HG03097 (cell line): ENCODE data around the gene CFAP46.
"Not testable (repeated sequence)": the region's sequence is repeated elsewhere in the genome, so short reads cannot be mapped to it uniquely, and the experiment has no call there.

ENCODE experiments used
- ATAC-seq: cut with Tn5 transposase; IDR thresholded peaks from one replicate; pipeline ENCODE4 v1.9.1; 2021; ENCODE audit not compliant: unreplicated experiment, low FRiP score

CFAP46 gene

DNA sequence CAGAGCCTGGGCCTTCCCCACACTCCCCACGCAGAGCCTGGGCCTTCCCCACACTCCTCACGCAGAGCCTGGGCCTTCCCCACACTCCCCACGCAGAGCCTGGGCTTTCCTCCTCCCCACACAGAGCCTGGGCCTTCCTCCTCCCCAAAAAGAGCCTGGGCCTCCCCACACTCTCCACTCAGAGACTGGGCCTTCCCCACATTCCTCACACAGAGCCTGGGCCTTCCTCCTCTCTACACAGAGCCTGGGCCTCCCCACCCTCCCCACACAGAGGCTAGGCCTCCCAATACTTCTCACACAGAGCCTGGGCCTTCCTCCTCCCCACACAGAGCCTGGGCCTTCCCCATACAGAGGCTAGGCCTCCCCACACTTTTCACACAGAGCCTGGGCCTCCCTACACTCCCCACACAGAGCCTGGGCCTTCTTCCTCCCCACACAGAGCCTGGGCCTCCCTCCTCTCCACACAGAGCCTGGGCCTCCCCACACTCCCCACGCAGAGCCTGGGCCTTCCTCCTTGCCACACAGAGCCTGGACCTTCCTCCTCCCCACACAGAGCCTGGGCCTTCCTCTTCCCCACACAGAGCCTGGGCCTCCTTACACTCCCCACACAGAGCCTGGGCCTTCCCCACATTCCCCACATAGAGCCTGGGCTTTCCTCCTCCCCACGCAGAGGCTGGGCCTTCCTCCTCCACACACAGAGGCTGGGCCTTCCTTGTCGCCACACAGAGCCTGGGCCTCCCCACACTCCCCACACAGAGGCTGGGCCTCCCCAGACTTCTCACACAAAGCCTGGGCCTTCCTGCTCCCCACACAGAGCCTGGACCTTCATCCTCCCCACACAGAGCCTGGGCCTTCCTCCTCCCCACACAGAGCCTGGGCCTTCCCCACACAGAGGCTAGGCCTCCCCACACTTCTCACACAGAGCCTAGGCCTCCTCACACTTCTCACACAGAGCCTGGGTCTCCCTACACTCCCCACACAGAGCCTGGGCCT lies 10.8 kb downstream of the CFAP46 start:
- ATAC-seq, result not testable (repeated sequence)

DNA sequence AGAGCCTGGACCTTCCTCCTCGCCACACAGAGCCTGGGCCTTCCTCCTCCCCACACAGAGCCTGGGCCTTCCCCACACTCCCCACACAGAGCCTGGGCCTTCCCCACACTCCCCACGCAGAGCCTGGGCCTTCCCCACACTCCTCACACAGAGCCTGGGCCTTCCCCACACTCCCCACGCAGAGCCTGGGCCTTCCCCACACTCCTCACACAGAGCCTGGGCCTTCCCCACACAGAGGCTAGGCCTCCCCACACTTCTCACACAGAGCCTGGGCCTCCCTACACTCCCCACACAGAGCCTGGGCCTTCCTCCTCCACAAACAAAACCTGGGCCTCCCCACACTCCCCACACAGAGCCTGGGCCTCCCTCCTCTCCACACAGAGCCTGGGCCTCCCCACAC lies 11.7 kb downstream of the CFAP46 start:
- ATAC-seq, result not testable (repeated sequence)

DNA sequence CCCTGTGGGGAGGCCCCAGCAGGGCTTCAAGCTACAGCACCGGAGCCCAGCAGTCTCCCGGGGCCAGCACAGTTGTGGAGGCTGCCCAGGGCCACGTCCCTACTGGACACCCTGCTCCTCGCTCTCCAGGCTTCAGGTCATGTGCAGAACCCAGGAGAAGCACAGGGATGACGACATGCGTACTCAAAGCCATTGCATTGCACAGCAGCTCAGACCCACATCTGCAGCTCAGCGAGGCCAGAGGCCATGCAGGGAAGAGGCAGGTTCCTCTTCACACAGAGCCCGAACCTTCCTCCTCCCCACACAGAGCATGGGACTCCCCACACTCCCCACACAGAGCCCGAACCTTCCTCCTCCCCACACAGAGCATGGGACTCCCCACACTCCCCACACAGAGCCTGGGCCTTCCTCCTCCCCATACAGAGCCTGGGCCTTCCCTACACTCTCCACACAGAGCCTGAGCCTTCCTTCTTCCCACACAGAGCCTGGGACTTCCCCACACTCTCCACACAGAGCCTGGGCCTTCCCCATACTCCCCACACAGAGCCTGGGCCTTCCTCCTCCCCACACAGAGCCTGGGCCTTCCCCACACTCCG lies 12.3 kb downstream of the CFAP46 start:
- ATAC-seq, result no peak

DNA sequence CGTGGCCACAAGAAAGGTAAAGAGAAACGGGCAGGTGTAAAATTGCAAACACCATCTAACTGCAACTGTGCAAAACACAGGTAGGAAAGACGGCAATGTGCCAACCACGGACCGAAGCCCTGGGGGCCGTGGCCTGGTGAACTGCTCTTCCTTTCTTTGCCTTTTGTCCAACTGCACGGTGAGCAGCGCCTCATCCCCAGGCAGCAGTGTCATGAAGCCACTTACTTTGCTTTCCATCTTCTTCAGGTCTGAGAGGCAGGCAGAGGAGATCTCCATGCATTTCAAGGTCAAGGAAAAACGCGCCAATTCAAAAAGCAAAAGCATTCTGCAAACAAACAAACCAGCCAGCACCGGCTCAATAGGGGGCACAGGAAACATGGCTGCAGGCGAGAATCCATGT lies 12.9 kb downstream of the CFAP46 start:
- ATAC-seq, result no peak

DNA sequence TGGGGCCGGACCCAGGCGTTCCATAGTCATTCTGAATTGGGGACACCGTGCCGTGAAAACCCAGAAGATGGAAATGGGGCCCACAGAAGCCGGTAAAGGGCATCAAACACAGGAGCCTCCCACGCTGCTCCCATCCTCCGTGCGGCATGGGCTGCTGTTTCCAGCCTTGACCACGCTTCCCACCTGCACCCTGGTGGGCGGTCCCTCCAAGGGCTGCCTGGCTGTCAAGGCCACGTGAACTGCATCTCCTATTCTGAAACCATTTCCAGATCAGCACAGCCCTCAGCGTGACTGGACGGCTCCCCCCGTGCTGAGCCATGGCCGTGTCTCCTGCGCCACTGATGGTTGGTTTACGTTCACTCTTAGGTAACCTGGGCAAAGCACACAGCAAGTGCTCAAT lies 14.1 kb downstream of the CFAP46 start:
- ATAC-seq, result no peak

DNA sequence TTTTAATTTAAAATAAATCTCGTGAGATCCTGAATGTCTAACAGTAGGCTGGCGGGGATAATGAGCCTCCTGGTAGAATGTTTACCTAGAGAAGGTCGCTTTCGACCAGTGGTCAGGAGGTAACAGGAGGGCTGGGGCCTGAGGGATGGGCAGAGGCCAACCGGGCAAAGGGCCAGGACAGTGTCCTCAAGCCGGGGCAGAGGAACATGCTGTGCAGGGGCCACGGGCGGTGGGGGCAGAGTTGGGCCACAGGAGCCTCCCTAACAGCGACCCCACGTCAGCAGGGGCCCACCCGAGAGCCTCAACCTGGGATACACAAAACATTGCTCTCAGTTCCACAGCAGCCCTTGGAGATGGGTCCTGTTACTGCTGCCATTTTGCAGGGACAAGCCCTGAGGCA lies 14.5 kb downstream of the CFAP46 start:
- ATAC-seq, result no peak

DNA sequence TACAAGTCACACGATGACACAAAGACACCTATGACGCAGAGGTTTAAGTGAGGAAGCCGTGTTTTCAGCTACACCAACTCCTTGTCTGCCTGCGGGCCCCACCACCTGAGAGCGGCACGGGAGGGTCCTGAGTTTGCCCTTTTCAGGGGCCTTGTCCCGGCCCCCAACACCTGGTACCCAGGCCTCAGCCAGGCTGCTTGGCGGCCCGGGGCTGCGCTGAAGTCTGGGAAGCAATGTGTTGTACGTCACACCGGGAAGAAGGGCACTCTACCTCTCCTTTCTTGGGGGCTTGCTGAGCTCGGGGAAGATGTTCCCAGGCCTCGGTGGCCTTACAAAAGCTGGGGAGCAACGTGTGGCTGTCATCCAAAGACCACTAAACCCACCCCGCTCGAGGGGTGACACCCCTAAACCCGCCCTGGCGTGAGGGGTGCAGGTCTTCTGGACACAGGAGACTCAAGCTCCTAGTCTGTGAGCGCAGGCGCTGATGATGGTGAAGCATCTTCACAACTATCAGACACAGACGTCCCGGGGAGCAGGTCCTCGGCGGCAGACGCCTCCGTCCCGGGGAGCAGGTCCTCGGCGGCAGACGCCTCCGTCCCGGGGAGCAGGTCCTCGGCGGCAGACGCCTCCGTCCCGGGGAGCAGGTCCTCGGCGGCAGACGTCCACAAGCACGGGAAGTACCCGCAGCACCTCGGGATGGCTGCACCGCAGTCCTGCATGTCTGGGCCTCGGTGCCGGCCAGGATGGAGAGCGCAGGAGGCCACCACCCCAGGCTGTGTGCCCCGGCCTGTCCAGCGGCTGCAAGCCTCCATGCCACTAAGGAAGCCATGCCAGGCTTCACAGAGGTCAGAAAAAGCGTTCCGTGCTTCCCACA lies 15.4 kb downstream of the CFAP46 start:
- no peak for ATAC-seq

DNA sequence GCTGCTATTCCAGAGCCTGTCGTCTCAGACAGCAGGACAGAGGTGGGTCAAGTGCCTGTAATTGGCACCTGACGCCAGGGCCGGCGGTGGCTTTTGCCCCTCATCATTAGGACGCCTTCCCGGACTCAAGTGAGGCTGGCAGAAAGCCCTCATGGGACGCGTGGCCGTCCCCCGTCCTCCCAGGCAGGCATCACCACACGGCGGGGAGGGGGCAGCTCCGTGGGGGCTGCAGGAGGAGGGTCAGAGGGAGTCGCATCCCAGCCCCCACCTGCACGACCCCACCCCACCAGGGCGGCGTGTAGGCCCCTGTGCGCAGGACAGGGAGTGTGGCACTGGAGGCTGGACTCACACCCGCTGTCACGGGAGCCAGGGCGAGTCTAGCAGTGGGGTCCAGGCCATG lies 16.3 kb downstream of the CFAP46 start:
- no peak for ATAC-seq

DNA sequence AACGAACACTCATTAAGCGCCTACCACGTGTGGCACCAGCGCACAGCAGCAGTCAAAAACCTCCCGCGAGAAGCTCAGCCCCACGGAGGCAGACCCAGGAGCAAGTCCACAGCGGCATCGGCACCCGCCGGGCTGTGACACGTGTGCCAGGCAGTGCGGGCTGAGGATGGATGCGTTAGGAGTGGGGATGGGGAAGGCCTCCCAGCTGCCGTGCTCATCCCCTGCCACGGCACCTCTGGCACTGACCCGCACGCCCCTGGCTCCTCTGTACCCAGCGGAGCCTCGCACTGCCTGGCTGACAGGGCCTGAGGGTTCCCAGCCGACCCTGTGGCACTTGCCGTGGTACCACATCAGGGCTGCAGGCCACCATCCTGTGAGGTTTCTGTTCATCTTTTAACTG lies 16.8 kb downstream of the CFAP46 start:
- no peak for ATAC-seq

DNA sequence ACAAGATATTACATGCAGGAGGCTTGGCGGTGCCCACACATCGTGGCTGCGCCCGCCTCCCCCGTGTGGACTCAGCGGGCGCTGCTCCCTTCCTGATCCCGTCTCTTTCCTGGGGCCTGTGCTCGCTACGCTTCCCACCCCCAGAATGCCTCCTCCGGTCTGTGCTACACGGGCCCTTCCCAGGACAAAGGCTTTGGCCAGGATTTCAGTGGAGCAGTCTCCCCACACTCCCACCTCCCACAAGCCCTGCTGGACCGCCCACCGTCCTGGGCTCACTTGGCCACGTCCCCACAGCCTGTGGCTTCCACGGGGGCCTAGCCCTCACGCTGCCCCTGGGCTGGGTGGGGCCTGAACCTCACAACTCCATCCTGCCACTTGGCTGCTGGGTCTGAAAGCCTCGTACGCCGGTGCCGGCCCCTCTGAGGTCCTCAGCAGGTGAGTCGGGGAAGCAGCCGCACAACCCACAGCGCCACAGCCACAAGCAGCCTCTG lies 17.3 kb downstream of the CFAP46 start:
- no peak for ATAC-seq

DNA sequence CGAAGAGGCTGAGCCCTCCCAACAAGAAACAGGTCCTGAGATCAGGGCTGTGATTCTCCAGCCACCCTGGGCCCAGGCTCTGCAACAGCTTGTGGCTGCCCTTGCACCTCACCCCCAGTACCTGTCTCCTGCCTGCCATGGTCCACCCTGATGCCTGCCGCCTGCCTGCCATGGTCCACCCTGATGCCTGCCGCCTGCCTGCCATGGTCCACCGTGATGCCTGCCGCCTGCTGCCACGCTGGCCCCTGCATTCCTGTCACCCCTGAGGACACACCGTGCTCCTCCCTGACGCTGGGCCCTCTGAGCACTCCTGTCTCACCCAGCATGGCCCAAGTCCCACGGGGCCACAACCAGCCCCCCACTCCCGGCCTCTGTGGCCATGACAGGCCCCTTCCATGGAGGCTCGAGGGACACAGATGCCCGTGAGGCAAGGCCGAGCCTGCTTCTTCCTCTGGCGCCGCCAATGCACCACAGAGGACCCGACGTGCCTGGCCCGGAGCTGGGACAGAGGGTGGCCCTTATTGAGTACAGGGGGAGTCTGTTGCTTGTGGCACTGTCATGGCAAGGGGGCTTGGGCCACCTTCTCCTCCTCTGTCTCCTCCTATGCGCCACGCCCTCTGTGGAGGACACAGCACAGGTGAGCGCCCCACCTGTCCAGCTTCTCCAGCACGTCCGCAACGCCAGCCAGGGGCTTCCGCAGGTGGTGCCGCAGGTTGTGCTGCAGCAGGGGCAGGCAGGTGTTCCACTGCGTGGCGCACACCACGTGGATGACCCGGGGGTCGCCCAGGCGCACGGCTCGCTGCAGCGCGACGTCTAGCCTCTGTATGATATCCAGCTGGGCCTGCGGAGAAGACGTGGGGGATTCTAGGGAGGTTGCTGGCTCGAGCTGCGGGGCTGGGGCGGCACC lies 18.1 kb downstream of the CFAP46 start:
- no peak for ATAC-seq

DNA sequence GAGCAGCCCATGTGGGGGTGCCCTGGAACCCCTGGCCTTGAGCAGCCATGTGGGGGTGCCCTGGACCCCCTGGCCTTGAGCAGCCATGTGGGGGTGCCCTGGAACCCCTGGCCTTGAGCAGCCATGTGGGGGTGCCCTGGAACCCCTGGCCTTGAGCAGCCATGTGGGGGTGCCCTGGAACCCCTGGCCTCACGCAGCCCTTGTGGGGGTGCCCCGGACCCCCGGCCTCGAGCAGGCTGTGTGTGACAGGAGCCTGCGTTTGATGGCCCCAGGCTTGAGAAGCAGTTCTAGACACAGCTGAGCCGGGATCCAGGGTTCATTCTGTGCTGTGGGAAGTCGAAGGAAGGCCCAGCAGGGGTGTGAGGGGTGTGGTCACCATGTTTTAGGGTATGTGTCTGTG lies 19.0 kb downstream of the CFAP46 start:
- not testable (repeated sequence) for ATAC-seq

DNA sequence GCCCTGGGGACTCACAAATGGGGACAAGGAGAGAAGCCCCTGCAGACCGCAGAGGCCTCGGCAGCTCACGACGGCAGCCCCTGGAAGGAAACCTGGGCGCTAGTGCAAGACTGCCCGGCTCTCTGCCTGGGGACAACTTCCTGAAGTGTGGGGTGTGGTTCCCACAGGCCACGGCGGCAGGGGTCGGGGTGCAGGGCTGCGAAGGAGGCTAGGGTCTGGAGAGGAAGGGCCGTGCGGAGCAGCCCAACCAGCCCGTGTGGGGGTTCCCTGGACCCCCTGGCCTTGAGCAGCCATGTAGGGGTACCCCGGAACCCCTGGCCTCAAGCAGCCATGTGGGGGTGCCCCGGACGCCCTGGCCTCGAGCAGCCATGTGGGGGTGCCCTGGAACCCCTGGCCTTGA lies 19.5 kb downstream of the CFAP46 start:
- ATAC-seq, result no peak

DNA sequence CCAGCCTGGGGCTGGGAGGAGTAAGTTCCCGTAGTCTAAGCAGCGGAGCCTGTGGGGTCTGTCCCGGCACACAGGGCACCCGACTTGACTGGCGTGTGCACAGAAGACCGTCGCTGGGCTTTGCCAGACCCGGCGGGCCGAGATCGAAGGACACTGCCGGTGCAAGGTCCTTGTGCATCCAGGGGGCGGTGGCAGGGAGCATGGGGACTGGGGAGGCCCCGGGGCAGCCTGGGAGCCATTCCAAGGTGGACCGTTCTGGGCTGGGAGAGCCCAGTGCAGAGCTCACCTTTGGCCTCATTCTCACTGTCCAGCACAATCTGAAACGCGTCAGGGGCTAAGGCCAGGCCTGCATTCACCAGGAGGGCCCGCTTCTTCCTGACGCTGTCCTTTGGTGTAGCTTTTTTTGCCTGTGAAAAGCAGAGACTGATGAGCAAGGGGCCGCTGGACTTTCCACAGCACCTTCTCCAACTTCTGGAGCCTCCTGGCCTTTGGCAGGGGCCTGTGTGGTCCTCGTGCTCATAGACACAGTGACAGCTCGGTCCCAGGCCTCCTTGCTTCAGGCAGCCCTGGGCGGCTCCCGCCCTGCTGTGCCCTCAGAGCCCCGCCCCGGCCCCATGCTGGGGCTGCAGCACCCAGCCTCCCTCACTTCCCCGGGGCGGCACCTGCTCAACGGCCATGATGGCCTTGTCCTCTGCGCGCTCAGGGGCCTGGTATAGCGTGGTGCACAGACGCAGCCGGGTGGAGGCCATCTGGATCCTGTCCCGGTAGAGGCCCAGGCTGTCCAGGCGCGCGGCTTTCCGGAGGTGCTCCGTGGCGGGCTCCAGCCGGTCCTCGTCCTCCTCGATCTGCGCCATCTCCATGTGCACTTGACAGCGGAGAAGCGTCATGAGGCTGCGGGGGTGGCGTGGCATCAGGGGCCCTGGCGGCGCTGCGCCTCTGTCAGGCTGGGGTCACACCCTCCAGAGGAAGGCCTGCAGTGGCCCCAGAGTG lies 20.3 kb downstream of the CFAP46 start:
- no peak for ATAC-seq

DNA sequence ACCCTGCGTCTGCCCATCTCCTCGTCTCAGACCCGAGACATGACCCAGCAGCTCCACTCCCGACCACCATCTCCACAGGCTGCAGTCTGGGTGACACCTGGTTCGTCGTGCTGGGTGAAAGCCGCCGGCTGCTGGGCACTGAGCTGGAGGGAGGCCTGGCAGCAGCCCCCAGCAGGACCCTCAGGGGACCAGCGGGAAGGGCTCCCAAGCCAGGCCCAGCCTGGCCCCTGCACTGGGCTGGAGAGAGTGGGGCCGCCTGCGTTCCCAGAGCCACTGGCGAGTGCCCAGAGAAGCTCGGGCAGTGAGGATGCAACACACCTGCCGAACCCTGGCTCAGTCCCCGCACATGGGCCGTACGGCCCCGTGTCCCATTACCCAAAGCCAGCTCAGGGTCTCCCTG lies 21.3 kb downstream of the CFAP46 start:
- ATAC-seq, result no peak

DNA sequence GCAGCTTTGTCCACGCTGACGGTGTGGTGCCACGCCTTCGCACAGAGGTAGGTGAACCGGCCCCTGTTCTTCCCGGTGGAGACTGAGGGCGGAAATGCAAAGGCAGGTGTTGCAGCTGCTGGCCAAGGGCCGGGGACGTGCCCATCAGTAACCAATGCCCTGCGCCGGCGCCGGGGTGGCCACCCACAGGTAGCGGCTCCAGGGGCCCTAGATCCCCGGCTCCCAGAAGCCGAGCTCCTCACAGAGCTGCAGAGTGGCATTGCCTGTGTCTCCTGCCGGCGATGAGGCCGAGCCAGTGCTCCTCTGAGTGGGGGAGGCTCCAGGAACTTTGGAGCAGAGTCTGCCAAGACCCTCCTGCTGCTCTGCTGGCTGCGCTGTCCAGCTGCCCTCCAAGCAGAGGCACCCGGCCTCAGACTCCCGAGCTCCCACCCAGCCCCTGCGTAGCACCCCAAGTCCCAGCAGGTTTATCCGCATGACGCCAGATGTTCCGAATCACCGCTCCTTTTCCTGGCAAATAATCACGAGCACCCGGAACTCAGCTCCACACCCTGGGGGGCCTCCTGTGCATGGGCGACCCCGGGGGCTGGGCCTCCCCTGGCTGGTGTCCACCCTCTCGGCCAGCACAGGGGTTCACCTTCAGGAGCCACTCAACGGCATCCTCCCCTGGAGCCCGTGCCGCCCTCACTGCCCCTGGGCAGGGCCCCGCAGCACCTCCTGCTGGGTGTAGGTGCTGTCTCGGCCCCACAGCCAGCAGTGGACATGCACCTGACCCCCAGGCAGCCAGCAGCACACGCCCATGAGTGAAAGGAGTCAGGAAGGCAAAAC lies 22.1 kb downstream of the CFAP46 start:
- ATAC-seq, result no peak

DNA sequence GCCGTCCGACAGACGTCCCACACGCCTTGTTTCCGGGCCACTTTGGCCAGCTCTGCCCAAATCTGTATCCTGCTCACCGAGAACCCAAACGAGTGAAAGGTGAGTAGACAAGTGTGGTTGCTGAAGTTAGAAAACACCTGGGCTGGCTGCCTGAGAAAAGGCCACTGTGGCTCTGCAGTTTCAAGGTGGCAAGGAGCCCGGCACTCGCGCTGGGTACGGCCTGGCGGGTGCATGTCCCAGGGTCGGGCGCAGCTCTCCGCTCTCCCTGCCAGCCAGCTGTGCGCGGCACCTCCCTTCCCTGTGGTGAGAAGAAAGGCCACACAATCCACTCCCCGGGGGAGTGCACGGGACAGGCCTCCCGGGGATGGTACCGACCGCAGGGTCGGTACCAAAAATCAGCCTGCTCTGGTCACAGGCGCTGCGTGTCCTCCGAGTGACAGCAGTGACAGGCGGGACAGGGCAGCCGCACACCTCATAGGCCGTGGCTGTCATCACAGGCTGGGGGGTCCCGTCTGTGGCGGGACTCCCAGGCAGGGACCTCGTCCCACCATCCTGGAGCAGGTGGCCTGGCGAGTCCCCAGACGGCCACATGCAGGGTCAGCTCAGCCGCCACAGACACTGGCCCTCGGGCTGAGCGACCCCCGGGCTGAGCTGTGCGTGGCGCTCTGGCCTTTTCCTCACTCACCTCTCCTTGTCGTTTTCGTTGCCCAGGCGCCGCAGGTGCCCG lies 22.8 kb downstream of the CFAP46 start:
- no peak for ATAC-seq
